ENCODE results near the gene SMIM10L2A.

The SMIM10L2A gene

GRCh38 chrX:135424469-135424868, 2.7 kb downstream of the SMIM10L2A start:
- no peak overlapping the region for H2AFZ ChIP-seq (ENCODE audit: low read length)
- no peak overlapping the region for H3K27ac ChIP-seq (ENCODE audit: low read depth, low read length, poor library complexity, severe bottlenecking)
- no peak overlapping the region for H3K4me2 ChIP-seq (ENCODE audit: low read length)
- H3K4me1 ChIP-seq (ENCODE audit: insufficient read depth, low read length, severe bottlenecking) = no peaks in the 10 kb centered on the region
- H3K9ac ChIP-seq (ENCODE audit: low read length) = no peak overlapping the region
- no peaks in the 10 kb centered on the region for H3K79me2 ChIP-seq (ENCODE audit: insufficient read depth, low read length)
- TF ChIP-seq CTCF (IDR thresholded peaks at IDR 0.05; ENCODE audit: low read length) = no peak
- no peak for TF ChIP-seq EZH2 (IDR thresholded peaks at IDR 0.05; ENCODE audit: borderline replicate concordance, low read length)
- no peak overlapping the region for H3K4me3 ChIP-seq (ENCODE audit: low read depth, low read length, poor library complexity, severe bottlenecking)
- H3K9me2 ChIP-seq (ENCODE audit: low read depth, low read length) = no peaks in the 10 kb centered on the region
- H3K9me3 ChIP-seq (ENCODE audit: low read length) = no peaks in the 10 kb centered on the region
- no peaks in the 10 kb centered on the region for H3K36me3 ChIP-seq (ENCODE audit: insufficient read depth, low read length)
- H3K27me3 ChIP-seq (ENCODE audit: insufficient read depth, low read length) = no peaks in the 10 kb centered on the region
- no peaks in the 10 kb centered on the region for H3F3A ChIP-seq (ENCODE audit: insufficient read depth, low read length)
- no peaks in the 10 kb centered on the region for H4K20me1 ChIP-seq (ENCODE audit: insufficient read depth, low read length)

GRCh38 chrX:135425026-135425965, 3.6 kb downstream of the SMIM10L2A start:
- Histone ChIP-seq H3K36me3 (ENCODE audit: insufficient read depth, low read length) (no peaks in the 10 kb centered on the region), H3K4me2 (ENCODE audit: low read length) (no peak overlapping the region), H2AFZ (ENCODE audit: low read length) (no peak overlapping the region), H3F3A (ENCODE audit: insufficient read depth, low read length) (no peaks in the 10 kb centered on the region), H3K4me3 (ENCODE audit: low read depth, low read length, poor library complexity, severe bottlenecking) (no peak overlapping the region), H3K9me3 (ENCODE audit: low read length) (no peaks in the 10 kb centered on the region), H4K20me1 (ENCODE audit: insufficient read depth, low read length) (no peaks in the 10 kb centered on the region), H3K27ac (ENCODE audit: low read depth, low read length, poor library complexity, severe bottlenecking) (no peak overlapping the region), H3K27me3 (ENCODE audit: insufficient read depth, low read length) (no peaks in the 10 kb centered on the region), H3K9me2 (ENCODE audit: low read depth, low read length) (no peaks in the 10 kb centered on the region), H3K79me2 (ENCODE audit: insufficient read depth, low read length) (no peaks in the 10 kb centered on the region), H3K4me1 (ENCODE audit: insufficient read depth, low read length, severe bottlenecking) (no peaks in the 10 kb centered on the region), H3K9ac (ENCODE audit: low read length) (no peak overlapping the region)
- TF ChIP-seq EZH2 (IDR thresholded peaks at IDR 0.05; ENCODE audit: borderline replicate concordance, low read length) = no peak

GRCh38 chrX:135429429-135429828, 7.7 kb downstream of the SMIM10L2A start:
- Histone ChIP-seq H3F3A (ENCODE audit: insufficient read depth, low read length) (no peaks in the 10 kb centered on the region), H3K27ac (ENCODE audit: low read depth, low read length, poor library complexity, severe bottlenecking) (no peak overlapping the region), H3K4me3 (ENCODE audit: low read depth, low read length, poor library complexity, severe bottlenecking) (no peak overlapping the region), H3K9ac (ENCODE audit: low read length) (no peak overlapping the region), H2AFZ (ENCODE audit: low read length) (no peak overlapping the region), H3K4me1 (ENCODE audit: insufficient read depth, low read length, severe bottlenecking) (no peaks in the 10 kb centered on the region), H3K36me3 (ENCODE audit: insufficient read depth, low read length) (no peaks in the 10 kb centered on the region), H3K9me2 (ENCODE audit: low read depth, low read length) (no peaks in the 10 kb centered on the region), H3K79me2 (ENCODE audit: insufficient read depth, low read length) (no peaks in the 10 kb centered on the region), H3K4me2 (ENCODE audit: low read length) (no peak overlapping the region), H3K9me3 (ENCODE audit: low read length) (no peaks in the 10 kb centered on the region), H4K20me1 (ENCODE audit: insufficient read depth, low read length) (no peaks in the 10 kb centered on the region), H3K27me3 (ENCODE audit: insufficient read depth, low read length) (no peaks in the 10 kb centered on the region)
- TF ChIP-seq EZH2 (IDR thresholded peaks at IDR 0.05; ENCODE audit: borderline replicate concordance, low read length) (no peak), CTCF (IDR thresholded peaks at IDR 0.05; ENCODE audit: low read length) (no peak)

All from OCI-LY1 (cell line).